Right lung (tissue), 5 donors: ENCODE measurements around the gene ASMTL. TPM values are rescaled to one million over a fixed set of nuclear protein-coding genes. Genes with fewer than 3 reads are reported as not detected.

Source experiments
- DNase-seq, 2 donors: peaks; one replicate each; pipeline ENCODE4 v3.0.0-alpha.2; 2013
- polyA plus RNA-seq, 5 donors: library from polyadenylated mRNA; unstranded; fragments of 120-200 nt; gene quantifications; one replicate each; pipeline versions ENCODE4 v1.2.1 to v1.2.3, GENCODE V29; 2013; ENCODE audit warnings: inconsistent platforms in 1 of 5, low replicate concordance in 1 of 5; ENCODE audit not compliant: insufficient read length in 5 of 5, insufficient read depth in 1 of 5

The ASMTL gene
- polyA plus RNA-seq, 5 donors = 17.2 to 32.1 (median 26.6) TPM

GRCh38 chrX:1354036-1355019 is 98.4 kb downstream of the ASMTL start:
- DNase-seq = no peak

Other genes starting within 250 kb of the ASMTL start
- gene CRLF2, start 240.3 kb downstream of the ASMTL start, polyA plus RNA-seq = under 1 TPM in 3 of 5 donors, not detected in 2; 0.06 to 0.13 (median 0.09) TPM
- gene CSF2RA, start 184.1 kb downstream of the ASMTL start, polyA plus RNA-seq = 1 to 10 TPM; 2.6 to 3.5 (median 3.1) TPM
- gene IL3RA, start 116.1 kb downstream of the ASMTL start, polyA plus RNA-seq = 10 to 100 TPM; 17.8 to 26.6 (median 26.0) TPM
- gene SLC25A6, start 60.8 kb downstream of the ASMTL start, polyA plus RNA-seq = 100 to 1,000 TPM; 359 to 585 (median 401) TPM
- under 1 TPM; 0.56 to 0.64 (median 0.60) TPM for gene P2RY8, start 84.3 kb upstream of the ASMTL start, polyA plus RNA-seq
- 10 to 100 TPM; 29.7 to 50.0 (median 41.4) TPM for gene AKAP17A, start 138.7 kb upstream of the ASMTL start, polyA plus RNA-seq
- under 1 TPM in 4 of 5 donors, not detected in 1; 0.26 to 0.87 (median 0.57) TPM for gene ASMT, start 162.2 kb upstream of the ASMTL start, polyA plus RNA-seq